HG03354 (cell line): ENCODE data around the gene CENPV.
"Not testable (repeated sequence)": the region's sequence is repeated elsewhere in the genome, so short reads cannot be mapped to it uniquely, and the experiment has no call there.

ENCODE experiments used
- ATAC-seq: cut with Tn5 transposase; IDR thresholded peaks from one replicate; pipeline ENCODE4 v1.9.1; 2021; ENCODE audit warnings: mild to moderate bottlenecking; ENCODE audit not compliant: unreplicated experiment, poor library complexity, severe bottlenecking

The CENPV gene

DNA sequence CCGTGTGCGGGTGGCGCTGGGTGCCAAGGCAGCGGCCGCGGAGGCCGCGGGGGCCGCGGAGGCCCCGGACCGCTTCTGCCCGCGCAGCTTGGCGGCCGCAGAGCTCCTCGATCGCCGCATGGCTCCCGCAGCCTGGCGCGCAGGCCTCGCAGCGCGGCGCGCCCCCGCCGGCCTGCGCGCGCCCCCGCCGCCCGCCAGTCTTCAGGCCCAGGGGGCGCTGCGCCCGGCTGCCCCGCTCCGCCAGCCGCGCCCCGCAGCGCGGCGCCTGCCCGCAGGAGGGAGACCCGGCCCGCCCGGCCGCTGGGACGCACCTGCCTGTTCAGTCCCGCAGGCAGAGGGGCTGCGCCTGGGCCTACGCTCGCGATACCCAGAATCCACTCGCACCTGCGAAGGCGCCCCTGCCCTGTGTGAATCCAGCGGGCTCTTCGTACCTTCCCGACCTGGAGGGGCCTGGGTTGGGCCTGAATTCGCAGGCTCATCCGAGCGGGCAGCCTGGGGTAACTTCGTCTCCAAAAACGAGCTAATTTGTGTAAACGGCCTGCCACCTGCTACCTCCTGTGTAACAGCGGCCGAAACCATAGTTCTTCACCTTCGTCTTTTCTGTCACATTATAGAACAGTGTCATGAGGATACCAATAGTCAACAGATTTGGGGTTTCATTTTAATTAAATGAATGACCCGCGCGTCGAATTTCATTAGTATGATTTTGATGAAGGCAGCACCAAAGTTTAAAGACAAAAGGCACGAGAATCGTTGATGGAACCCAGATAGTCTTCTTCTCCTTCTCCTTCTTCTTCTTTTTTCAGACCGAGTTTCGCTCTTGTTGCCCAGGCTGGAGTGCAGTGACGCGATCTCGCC is at the start of gene CENPV:
Gene CENPV, minus strand, starts transcription at position 153 of the 858 bp plus-strand sequence. Its CDS starts 33 bp downstream, at position 120.
- ATAC-seq = peak; percentile 75

DNA sequence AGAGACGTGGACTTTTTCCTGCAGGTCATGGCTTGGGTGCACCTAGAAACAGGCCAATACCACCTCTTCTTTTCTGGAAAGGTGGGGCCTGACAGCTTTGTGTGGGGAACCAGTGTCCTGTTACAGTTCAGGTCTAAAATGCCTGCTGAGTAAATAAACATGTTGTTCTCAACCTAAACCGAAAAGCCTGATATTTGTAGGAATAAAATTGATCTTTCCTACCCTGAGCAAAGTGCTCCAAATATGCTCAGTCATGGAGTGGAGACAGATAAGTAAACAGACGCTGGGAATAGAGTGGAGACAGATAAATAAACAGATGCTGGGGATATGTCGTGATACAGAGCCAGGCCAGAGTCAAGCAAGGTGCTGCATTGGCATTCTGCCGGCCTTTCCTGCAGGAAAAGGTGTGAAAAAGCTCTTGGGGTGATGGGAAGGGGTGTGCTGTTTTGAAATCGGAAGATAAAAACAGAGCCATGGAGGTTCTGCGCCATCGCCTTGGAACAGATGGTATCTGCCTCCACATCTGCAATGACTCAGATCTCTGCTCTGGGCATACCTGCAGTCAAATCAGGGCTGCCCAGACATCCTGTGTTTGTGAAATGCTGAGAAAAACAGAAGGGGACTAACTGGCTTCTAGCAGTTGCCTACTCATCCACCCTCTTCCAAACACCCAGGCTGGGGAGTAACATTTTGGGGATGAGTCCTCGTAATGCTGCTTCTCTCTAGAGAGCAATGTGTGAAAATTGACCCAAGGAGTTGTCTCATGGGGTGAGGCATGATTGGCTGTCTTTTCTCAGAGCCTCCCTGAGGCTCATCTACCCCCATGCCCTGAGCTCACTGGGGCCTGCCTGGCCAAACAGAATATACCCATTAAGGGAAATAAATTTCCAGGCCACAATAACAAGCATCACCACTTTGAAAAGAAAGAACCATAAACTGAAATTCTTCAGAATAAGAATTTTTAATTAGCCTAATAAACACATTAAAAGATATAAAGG is 45.3 kb upstream of the CENPV start:
- ATAC-seq = peak; percentile 95

DNA sequence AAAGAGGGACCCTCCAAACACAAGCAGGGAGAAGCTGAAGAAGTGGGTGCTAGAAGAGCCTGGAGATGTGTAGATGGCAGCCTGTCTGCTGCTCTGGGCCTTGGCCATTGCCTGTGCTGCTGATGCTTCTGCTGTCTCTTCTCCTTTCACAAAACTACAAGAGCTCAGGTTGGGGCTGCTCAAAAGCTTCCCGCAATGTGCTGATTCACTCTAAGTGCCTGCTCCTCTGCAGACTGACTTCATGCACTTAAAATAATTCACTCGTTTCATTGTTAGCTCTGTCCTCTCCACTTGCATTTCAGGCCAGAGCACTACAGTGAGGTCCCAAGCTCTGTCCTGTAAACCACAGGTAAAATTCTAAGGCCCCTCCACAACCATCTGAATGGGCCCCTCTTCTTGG is 43.4 kb upstream of the CENPV start:
- not testable (repeated sequence) for ATAC-seq

DNA sequence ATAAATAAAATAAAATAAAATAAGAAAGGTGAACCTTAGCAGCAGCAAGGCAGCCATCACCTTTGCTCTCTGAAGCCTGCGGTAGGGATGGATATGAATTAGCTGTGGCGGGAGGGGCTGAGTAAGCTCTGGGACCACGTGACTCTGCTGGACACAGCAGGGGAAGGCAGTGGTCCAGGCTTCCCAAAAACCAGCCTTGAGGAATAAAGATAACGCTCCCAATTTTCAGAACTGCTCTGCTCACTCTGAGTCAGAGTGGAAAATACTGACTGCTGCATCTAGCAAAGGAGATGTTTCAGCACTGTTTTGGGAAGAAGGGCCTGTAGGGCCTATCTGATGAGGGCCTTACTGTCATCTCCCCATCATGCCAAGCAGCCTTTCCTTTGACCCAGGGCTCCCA is 42.6 kb upstream of the CENPV start:
- not testable (repeated sequence) for ATAC-seq

DNA sequence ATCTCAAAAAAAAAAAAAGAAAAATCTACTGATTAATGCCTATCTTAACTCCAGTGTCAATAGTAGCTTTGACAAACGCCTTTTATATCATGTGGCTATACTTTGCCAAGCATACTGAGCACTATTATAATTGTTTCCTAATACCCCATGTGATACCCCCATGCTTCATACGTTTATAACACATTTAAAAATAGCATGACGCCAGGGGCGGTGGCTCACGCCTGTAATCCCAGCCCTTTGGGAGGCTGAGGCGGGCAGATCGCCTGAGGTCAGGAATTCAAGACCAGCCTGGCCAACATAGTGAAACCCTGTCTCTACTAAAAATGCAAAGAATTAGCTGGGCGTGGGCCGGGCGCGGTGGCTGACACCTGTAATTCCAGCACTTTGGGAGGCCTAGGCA is 39.2 kb upstream of the CENPV start:
- ATAC-seq = not testable (repeated sequence)

DNA sequence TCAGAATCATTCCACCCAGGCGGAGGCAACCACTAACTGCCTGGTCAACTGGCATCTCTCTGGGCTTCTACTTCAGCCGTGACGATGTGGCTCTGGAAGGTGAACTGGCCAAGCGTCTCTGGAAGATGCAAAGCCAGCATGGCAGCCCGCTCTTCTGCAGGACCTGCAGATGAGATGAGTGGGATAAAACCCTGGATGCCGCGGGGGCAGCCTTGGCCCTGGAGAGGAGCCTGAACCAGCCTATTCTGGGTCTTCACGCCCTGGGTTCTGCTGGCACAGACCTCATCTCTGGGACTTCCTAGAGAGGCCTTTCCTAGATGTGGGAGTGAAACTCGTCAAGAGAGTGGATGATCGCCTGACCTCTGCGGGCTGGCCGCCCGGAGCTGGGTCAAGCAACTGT is 38.2 kb upstream of the CENPV start:
- ATAC-seq = no peak

DNA sequence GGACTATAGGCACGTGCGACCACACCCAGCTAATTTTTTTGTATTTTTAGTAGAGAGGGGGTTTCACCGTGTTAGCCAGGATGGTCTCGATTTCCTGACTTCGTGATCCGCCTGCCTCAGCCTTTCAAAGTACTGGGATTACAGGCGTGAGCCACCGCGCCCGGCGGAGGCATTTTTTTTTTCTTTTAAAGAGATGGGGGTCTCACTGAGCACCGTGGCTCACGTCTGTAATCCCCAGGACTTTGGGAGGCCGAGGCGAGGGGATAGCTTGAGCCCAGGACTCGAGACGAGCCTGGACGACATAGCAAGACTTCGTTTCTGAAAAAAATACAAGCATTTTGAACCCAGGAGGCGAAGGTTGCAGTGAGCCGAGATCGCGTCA is 32.8 kb upstream of the CENPV start:
- ATAC-seq = not testable (repeated sequence)

DNA sequence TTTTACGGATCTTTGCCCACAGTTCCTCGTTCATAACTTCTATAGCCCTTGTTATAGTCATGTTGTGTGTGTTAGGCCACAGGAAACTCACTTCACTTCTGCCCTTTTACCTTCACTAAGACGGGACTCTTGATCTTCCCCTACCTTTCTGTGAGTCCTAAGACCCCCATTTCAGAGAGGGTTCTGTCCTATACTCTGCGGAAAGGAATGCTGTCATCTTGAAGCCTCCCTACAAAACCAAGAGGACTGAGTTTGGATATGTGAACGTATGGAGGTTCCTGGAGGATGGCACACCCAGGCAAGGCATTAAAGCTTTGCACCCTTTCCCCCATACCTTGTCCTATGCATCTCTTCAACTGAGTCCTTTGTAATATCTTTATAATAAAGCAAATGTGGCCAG is 31.3 kb upstream of the CENPV start:
- no peak for ATAC-seq

DNA sequence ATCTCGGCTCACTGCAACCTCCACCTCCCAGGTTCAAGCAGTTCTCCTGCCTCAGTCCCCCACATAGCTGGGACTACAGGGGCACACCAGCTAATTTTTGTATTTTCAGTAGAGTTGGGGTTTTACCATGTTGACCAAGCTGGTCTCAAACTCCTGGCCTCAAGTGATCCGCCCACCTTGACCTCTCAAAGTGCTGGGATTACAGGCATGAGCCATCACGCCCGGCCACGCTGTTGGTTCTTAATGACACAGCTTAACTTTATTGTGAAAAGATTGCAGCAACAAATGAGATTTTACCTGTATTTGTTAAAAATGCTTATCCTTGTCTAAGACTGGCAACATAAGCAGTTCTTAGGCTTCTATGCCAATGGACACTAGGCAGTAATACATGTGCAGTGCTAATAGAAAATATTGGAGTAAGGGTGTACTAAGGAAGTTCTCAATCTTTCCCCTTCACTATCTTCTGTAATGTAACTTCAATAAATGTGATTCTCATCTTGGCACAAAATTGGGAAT is 30.6 kb upstream of the CENPV start:
- ATAC-seq = no peak

DNA sequence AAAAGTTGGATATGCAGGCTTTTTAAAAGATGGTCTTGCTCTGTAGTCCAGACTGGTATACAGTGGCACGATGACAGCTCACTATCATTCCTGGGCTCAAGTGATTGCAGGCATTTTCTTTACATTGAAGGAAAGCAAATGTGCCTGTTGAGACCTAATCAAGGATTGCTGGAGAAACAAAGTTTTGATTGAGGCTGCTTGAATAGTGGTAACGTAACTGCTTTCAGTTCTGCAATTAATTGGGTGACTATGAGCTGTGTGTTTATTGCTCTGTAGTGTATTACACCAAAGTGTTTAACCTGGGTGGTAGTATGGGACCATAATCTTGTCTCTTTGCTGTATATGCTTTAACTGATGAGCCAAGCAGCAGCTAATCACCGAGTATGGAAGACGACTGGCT is 29.9 kb upstream of the CENPV start:
- no peak for ATAC-seq

DNA sequence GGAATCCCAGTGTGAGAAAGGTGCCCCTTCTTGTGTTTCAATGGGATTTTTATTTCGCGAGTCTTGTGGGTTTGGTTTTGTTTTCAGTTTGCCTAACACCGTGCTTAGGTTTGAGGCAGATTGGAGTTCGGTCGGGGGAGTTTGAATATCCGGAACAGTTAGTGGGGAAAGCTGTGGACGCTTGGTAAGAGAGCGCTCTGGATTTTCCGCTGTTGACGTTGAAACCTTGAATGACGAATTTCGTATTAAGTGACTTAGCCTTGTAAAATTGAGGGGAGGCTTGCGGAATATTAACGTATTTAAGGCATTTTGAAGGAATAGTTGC is 28.2 kb upstream of the CENPV start:
- peak; percentile 1 for ATAC-seq

DNA sequence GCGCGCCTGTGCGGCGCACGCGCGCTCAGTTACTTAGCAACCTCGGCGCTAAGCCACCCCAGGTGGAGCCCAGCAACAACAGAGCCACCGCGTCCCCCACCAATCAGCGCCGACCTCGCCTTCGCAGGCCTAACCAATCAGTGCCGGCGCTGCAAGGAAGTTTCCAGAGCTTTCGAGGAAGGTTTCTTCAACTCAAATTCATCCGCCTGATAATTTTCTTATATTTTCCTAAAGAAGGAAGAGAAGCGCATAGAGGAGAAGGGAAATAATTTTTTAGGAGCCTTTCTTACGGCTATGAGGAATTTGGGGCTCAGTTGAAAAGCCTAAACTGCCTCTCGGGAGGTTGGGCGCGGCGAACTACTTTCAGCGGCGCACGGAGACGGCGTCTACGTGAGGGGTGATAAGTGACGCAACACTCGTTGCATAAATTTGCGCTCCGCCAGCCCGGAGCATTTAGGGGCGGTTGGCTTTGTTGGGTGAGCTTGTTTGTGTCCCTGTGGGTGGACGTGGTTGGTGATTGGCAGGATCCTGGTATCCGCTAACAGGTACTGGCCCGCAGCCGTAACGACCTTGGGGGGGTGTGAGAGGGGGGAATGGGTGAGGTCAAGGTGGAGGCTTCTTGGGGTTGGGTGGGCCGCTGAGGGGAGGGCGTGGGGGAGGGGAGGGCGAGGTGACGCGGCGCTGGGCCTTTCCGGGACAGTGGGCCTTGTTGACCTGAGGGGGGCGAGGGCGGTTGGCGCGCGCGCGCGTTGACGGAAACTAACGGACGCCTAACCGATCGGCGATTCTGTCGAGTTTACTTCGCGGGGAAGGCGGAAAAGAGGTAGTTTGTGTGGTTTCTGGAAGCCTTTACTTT is 27.6 kb upstream of the CENPV start, which contains the start of gene UBB:
Gene UBB, plus strand, starts transcription at position 452 of the 856 bp plus-strand sequence. CDS start 817 bp downstream, outside the sequence.
- ATAC-seq = peak; percentile 94

DNA sequence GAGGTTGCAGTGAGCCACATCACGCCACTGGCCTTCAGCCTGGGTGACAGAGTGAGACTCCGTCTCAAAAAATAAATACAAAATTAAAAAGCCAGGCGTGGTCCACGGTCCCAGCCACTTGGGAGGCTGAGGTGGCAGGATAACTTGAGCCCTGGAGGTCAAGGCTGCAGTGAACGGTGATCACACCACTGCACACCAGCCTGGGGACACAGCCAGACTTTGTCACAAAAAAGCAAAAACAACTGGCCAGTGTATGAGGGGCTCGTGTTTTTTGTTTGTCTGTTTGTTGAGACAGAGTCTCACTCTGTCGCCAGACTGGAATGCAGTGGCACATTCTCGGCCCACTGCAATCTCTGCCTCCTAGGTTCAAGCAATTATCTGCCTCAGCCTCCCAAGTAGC is 26.4 kb upstream of the CENPV start:
- ATAC-seq = no peak

DNA sequence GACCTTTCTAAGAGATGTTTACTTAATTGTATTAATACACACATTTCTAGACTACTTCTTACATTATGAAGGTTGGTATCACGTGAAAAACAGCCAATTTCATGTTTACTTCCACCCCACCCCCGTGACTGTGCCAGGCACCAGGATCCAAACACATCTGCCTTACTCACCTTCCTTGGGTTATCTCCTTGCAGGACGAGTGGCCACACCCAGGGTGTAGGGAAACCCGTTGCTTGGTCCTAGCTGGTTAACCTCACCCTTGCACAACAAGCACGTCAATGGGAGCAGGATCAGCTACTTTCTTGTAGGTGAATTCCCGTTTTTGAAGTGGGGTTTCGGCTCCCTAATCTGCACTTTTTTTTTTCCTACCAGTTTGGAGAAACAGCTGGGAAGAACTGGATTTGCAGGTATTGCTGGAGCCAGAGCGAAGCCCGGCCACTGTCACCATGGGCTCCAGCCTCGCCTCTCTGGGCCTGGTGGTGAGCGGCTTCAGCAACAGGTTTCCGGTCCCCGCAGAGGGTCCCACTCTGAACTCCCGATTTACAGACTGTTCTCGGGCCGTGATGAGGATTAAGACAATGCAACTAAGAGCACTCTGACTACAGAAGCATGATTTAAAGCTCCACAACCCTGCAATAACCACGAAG is 25.5 kb upstream of the CENPV start:
- ATAC-seq = no peak

DNA sequence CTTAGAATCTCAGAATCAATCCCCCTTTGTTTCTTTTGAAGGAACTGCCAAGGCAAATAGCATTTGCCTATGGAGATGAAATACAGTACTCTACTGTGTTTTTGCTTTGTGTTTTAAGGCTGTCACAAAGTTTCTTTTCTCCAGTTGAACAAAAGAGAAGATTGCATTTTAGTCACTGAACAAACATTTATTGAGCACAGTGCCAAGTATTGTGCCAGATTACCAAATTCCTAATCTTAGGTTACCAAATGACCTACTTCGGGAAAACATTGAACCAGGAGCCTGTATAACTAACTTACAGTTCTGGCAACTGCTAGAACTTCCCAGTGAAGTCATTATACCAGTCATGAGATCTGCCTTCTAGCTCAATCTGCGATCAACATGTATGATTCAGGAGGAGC is 24.7 kb upstream of the CENPV start:
- ATAC-seq = no peak

DNA sequence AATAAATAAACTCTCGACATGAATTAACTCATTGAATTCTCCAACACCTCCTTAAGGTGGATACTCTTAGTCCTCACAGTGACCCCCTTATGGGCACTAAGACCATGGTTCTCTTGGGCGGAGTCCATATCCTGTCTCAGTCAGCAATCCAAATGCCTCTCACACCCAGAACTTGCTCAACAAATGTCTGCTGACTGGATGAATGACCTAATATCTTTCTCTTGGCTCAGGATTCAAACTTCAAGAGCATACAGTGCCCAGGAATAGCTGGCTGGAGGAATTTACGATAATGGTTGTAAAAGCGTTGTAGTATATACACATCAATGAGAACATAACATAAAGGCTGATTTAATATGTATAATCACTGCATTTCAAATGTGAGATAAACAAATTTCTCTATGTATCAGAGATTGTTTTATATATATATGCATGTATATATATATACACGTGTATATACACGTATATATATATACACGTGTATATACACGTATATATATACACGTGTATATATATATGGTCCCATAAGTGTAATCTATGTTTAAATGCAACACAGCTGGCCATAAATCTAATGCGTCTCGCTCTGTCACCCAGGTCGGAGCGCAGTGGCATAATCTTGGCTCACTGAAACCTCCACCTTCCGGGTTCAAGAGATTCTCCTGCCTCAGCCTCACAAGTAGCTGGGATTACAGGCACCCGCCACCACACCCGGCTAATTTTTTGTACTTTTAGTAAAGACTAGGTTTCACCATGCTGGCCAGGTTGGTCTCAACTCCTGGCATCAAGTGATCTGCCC is 21.1 kb upstream of the CENPV start:
- no peak for ATAC-seq

DNA sequence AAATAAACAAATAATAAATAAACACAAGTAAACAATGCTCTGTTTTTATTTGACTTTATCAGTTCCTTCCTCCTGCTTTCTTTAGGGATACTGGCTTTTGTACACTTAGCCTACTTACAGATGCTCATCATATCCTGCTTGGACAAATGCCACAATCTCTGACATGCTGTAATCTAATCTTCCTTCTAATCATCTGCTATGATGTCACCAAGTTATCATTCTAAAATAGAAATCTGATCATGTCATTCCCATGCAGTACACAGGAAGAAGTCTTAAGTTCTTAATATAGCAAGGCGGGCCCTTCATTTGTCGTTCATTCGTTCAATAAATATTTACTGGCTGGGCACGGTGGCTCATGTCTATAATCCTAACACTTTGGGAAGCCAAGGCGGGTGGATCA is 18.5 kb upstream of the CENPV start:
- no peak for ATAC-seq

DNA sequence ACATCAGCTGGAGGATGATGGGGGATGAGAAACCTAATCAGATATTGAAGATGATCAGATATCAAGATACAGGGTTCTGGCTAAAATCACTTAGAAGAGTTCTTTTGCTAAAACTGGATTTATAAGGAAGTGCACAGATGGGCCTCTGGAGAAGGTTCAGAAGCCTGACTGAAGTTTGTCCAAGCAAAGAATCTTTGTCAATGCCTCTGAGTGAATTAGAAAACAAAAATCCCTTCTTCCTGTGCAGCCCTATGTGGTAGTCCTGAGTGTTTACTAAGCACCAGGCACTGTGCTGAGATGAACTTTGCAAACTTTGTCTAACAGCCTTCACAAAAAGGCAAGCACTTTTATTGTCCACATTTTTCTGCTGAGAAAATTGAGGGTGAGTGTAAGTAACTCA is 11.4 kb upstream of the CENPV start:
- ATAC-seq = no peak
